HepG2 (cell line): ENCODE results near the gene SYT9.

ENCODE experiments used
- CTCF ChIP-seq: sonication (generic); formaldehyde crosslinking; IDR thresholded peaks from 2 replicates; pipeline ENCODE4 v1.5.0; 2020; ENCODE audit warnings: mild to moderate bottlenecking, missing genetic modification reagents, moderate library complexity
- FOXP1 ChIP-seq, 2 experiments: fragments of 450-650 bp in 1 of 2; IDR thresholded peaks; 2 replicates each; pipeline ENCODE4 v1.6.1; 2017 to 2018; ENCODE audit warnings: antibody characterized with exemption in 1 of 2
- MAZ ChIP-seq, 2 experiments: sonication (generic) in 1 of 2; formaldehyde crosslinking in 1 of 2; IDR thresholded peaks; 2 replicates each; pipeline versions ENCODE4 v1.5.0 to v1.6.1; 2012 to 2020; ENCODE audit warnings: low read depth in 2 of 2, mild to moderate bottlenecking in 2 of 2, borderline replicate concordance in 1 of 2, improper control_type of control experiment in 1 of 2, low read length in 1 of 2, missing genetic modification reagents in 1 of 2, moderate library complexity in 1 of 2
- POLR2A ChIP-seq, 2 experiments: IDR thresholded peaks; 2 replicates each; pipeline ENCODE4 v1.6.1; 2011; ENCODE audit warnings: low read depth in 2 of 2, low read length in 2 of 2, mild to moderate bottlenecking in 1 of 2, moderate library complexity in 1 of 2; ENCODE audit not compliant: insufficient read depth in 1 of 2
- TP53 ChIP-seq: sonication (generic); formaldehyde crosslinking; conservative IDR thresholded peaks from 2 replicates; pipeline ENCODE4 v1.4.0; 2020; ENCODE audit warnings: missing genetic modification reagents
- USF2 ChIP-seq, 2 experiments: sonication (generic) in 1 of 2; formaldehyde crosslinking in 1 of 2; IDR thresholded peaks; 2 replicates each; pipeline versions ENCODE4 v1.5.1 to v1.6.1; 2011 to 2020; ENCODE audit warnings: borderline replicate concordance in 1 of 2, low read depth in 1 of 2, low read length in 1 of 2, mild to moderate bottlenecking in 1 of 2, missing genetic modification reagents in 1 of 2, moderate library complexity in 1 of 2
- YY1 ChIP-seq: IDR thresholded peaks from 2 replicates; pipeline ENCODE4 v1.6.1; 2011; ENCODE audit warnings: low read length, low read depth, moderate library complexity, mild to moderate bottlenecking; ENCODE audit not compliant: insufficient read depth, insufficient replicate concordance
- ZNF557 ChIP-seq: sonication (generic); formaldehyde crosslinking; IDR thresholded peaks from 2 replicates; pipeline ENCODE4 v1.4.0; 2020; ENCODE audit warnings: missing genetic modification reagents
- ZNF564 ChIP-seq: sonication (generic); formaldehyde crosslinking; IDR thresholded peaks from 2 replicates; pipeline ENCODE4 v1.8.1; 2023; ENCODE audit warnings: mild to moderate bottlenecking, missing genetic modification reagents

- TF ChIP-seq FOXP1 (IDR thresholded peaks at IDR 0.05) = no peak
- no peak for TF ChIP-seq FOXP1 (CRISPR knock-in tag; IDR thresholded peaks at IDR 0.05)
- no peak for TF ChIP-seq MAZ (IDR thresholded peaks at IDR 0.05; ENCODE audit: borderline replicate concordance, low read depth, low read length)
- no peak for TF ChIP-seq MAZ (CRISPR knock-in tag; IDR thresholded peaks at IDR 0.05; ENCODE audit: low read depth)
- TF ChIP-seq ZNF557 = no peak
- no peak for TF ChIP-seq YY1
- TF ChIP-seq TP53 (CRISPR knock-in tag) = no peak
- no peak for TF ChIP-seq CTCF (CRISPR knock-in tag)
- no peak for TF ChIP-seq POLR2A (IDR thresholded peaks at IDR 0.05; ENCODE audit: insufficient read depth in 1 of 2, low read depth in 2 of 2, low read length in 2 of 2)
- no peak for TF ChIP-seq USF2 (IDR thresholded peaks at IDR 0.05; ENCODE audit: low read depth, low read length)
- no peak for TF ChIP-seq USF2 (CRISPR knock-in tag; IDR thresholded peaks at IDR 0.05; ENCODE audit: borderline replicate concordance)
- TF ChIP-seq ZNF564 (CRISPR knock-in tag) = no peak
These were observed 97.0 kb downstream of the SYT9 start for GRCh38 chr11:7348432-7349304.
